ENCODE data around the gene C6orf15.

DNA sequence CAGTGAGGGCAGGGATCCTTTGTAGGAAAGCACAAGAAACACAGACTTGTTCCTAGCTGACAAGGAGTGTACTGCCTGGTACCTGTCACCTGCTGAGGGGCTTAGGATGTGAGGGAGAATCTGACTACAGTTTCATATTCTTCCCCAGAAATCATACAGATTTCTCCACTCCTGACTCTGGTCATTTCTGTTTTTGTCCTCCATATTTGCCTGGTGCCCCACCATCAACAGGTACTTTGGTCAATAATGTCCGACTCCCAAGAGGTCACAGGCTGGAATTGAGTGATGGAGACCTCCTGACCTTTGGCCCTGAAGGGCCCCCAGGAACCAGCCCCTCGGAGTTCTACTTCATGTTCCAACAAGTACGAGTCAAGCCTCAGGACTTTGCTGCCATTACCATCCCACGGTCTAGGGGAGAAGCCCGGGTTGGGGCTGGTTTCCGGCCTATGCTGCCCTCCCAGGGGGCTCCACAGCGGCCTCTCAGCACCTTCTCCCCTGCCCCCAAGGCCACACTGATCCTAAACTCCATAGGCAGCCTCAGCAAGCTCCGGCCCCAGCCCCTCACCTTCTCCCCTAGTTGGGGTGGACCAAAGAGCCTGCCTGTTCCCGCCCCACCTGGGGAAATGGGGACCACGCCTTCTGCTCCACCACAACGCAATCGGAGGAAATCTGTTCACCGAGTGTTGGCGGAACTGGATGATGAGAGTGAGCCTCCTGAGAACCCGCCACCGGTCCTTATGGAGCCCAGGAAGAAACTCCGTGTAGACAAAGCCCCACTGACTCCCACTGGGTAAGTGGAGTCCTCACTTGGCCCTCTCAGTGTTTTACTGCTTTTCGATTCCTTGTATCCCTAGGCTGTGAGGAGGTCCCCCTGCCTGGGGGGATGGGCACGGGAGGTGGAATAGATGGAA, 49.1 kb upstream of the C6orf15 start:
- TF ChIP-seq POLR2A (IDR thresholded peaks at IDR 0.05; ENCODE audit: low read length) (no peak), GATA1 (IDR thresholded peaks at IDR 0.05; ENCODE audit: low read depth, low read length) (no peak)
